Dendritic cell treated with granulocyte-macrophage colony-stimulating factor and Interleukin-4, amounts not matched to agents 40 ng/mL and 50 ng/mL, for 4 days (primary cell): ENCODE data around the gene RHBDF2.
A peak's percentile ranks its signal among the peaks of the same experiment; 100 is the strongest.

Experiments
- H3K27ac Mint-ChIP-seq: one replicate; pipeline ENCODE4 v1.8.0; 2022; ENCODE audit warnings: mild to moderate bottlenecking, mixed read lengths
- H3K27me3 Mint-ChIP-seq: one replicate; pipeline ENCODE4 v1.8.0; 2022; ENCODE audit warnings: mild to moderate bottlenecking, mixed read lengths
- H3K36me3 Mint-ChIP-seq: one replicate; pipeline ENCODE4 v1.8.0; 2022; ENCODE audit warnings: low read depth, mixed read lengths
- H3K4me1 Mint-ChIP-seq: one replicate; pipeline ENCODE4 v1.8.0; 2022; ENCODE audit warnings: low read depth, mixed read lengths
- H3K4me3 Mint-ChIP-seq: one replicate; pipeline ENCODE4 v1.8.0; 2022; ENCODE audit warnings: mild to moderate bottlenecking, moderate library complexity, mixed read lengths
- H3K9me3 Mint-ChIP-seq: one replicate; pipeline ENCODE4 v1.8.0; 2022; ENCODE audit warnings: mixed read lengths
- intact Hi-C: fragments of 100-400 bp; cut with micrococcal nuclease; formaldehyde crosslinking; loops from one replicate; pipeline ENCODE4 v1.15.0; 2022

The RHBDF2 gene

GRCh38 chr17:76496464-76496863, 4.8 kb downstream of the RHBDF2 start:
- no peak overlapping the region for H3K4me3 Mint-ChIP-seq
- H3K27ac Mint-ChIP-seq, result no peak overlapping the region

GRCh38 chr17:76495663-76496400, 5.4 kb downstream of the RHBDF2 start:
- Mint-ChIP-seq H3K9me3 (no peaks in the 10 kb centered on the region), H3K4me3 (no peak overlapping the region), H3K27ac (no peak overlapping the region), H3K27me3 (no peaks in the 10 kb centered on the region), H3K4me1 (peaks cover 100% of the 10 kb centered on the region), H3K36me3 (peaks cover 31% of the 10 kb centered on the region)
- intact Hi-C loops, result loop anchor here (10.0 kb wide), 1 partner anchor 111 kb away; the partner anchor contains the start of gene SPHK1

More at GRCh38 chr17:76496464-76496863, 4.8 kb downstream of the RHBDF2 start:
- H3K27me3 Mint-ChIP-seq, result no peaks in the 10 kb centered on the region
- peaks cover 32% of the 10 kb centered on the region for H3K36me3 Mint-ChIP-seq
- H3K9me3 Mint-ChIP-seq, result no peaks in the 10 kb centered on the region
- intact Hi-C loops, result loop anchor here (10.0 kb wide), 1 partner anchor 112 kb away; the partner anchor contains the start of gene SPHK1
- peaks cover 97% of the 10 kb centered on the region for H3K4me1 Mint-ChIP-seq

- Mint-ChIP-seq H3K4me1 (peaks cover 92% of the 10 kb centered on the region), H3K27ac (peak overlapping the region; percentile 91), H3K9me3 (no peaks in the 10 kb centered on the region), H3K4me3 (peak overlapping the region; percentile 53), H3K36me3 (peaks cover 25% of the 10 kb centered on the region), H3K27me3 (no peaks in the 10 kb centered on the region)
- intact Hi-C loops, result loop anchor here (10.0 kb wide), 1 partner anchor 109 kb away; the partner anchor contains the start of gene SPHK1
These were observed 7.6 kb downstream of the RHBDF2 start for GRCh38 chr17:76493505-76494167.

- Mint-ChIP-seq H3K4me3 (peak overlapping the region; percentile 53), H3K36me3 (peaks cover 21% of the 10 kb centered on the region), H3K27ac (peak overlapping the region; percentile 91), H3K4me1 (peaks cover 87% of the 10 kb centered on the region), H3K9me3 (no peaks in the 10 kb centered on the region), H3K27me3 (no peaks in the 10 kb centered on the region)
- intact Hi-C loops, result loop anchor here (1.0 to 10.0 kb wide), 2 partner anchors 8 to 108 kb away; partner anchors contain the start of genes RHBDF2 and SPHK1
These were observed 8.2 kb downstream of the RHBDF2 start for GRCh38 chr17:76492989-76493501.

- H3K27ac Mint-ChIP-seq, result peak overlapping the region; percentile 91
- H3K4me1 Mint-ChIP-seq, result peaks cover 86% of the 10 kb centered on the region
- peak overlapping the region; percentile 53 for H3K4me3 Mint-ChIP-seq
- intact Hi-C loops, result loop anchor here (1.0 to 10.0 kb wide), 2 partner anchors 9 to 108 kb away; partner anchors contain the start of genes RHBDF2 and SPHK1
- H3K27me3 Mint-ChIP-seq, result no peaks in the 10 kb centered on the region
- H3K9me3 Mint-ChIP-seq, result no peaks in the 10 kb centered on the region
- peaks cover 21% of the 10 kb centered on the region for H3K36me3 Mint-ChIP-seq
These were observed 8.9 kb downstream of the RHBDF2 start for GRCh38 chr17:76492123-76492988.

- Mint-ChIP-seq H3K36me3 (peaks cover 15% of the 10 kb centered on the region), H3K27ac (peak overlapping the region; percentile 91), H3K9me3 (no peaks in the 10 kb centered on the region), H3K4me1 (peaks cover 78% of the 10 kb centered on the region), H3K27me3 (no peaks in the 10 kb centered on the region), H3K4me3 (peak overlapping the region; percentile 48)
- intact Hi-C loops, result loop anchor here (1.0 to 10.0 kb wide), 2 partner anchors 10 to 107 kb away; partner anchors contain the start of genes RHBDF2 and SPHK1
These were observed 9.7 kb downstream of the RHBDF2 start for GRCh38 chr17:76491271-76492122.

GRCh38 chr17:76490112-76490710, 11.0 kb downstream of the RHBDF2 start:
- Mint-ChIP-seq H3K27ac (peak overlapping the region; percentile 91), H3K4me3 (no peak overlapping the region), H3K4me1 (peaks cover 75% of the 10 kb centered on the region), H3K27me3 (no peaks in the 10 kb centered on the region), H3K36me3 (peaks cover 9% of the 10 kb centered on the region), H3K9me3 (no peaks in the 10 kb centered on the region)
- intact Hi-C loops, result loop anchor here (10.0 kb wide), 1 partner anchor 105 kb away; the partner anchor contains the start of gene SPHK1

- Mint-ChIP-seq H3K27me3 (peaks cover 4% of the 10 kb centered on the region), H3K4me1 (peaks cover 68% of the 10 kb centered on the region), H3K9me3 (no peaks in the 10 kb centered on the region), H3K4me3 (no peak overlapping the region), H3K27ac (no peak overlapping the region), H3K36me3 (peaks cover 15% of the 10 kb centered on the region)
- intact Hi-C loops, result no loop called here
These were observed 13.6 kb downstream of the RHBDF2 start for GRCh38 chr17:76487451-76488192.

GRCh38 chr17:76485569-76485968, 15.7 kb downstream of the RHBDF2 start:
- Mint-ChIP-seq H3K9me3 (no peaks in the 10 kb centered on the region), H3K27me3 (peaks cover 4% of the 10 kb centered on the region), H3K27ac (no peak overlapping the region), H3K4me1 (peaks cover 64% of the 10 kb centered on the region), H3K36me3 (peaks cover 19% of the 10 kb centered on the region), H3K4me3 (no peak overlapping the region)
- intact Hi-C loops, result no loop called here

- Mint-ChIP-seq H3K4me1 (peaks cover 61% of the 10 kb centered on the region), H3K36me3 (peaks cover 25% of the 10 kb centered on the region), H3K9me3 (no peaks in the 10 kb centered on the region), H3K4me3 (no peak overlapping the region), H3K27ac (peak overlapping the region; percentile 10), H3K27me3 (peaks cover 4% of the 10 kb centered on the region)
- intact Hi-C loops, result no loop called here
These were observed 16.9 kb downstream of the RHBDF2 start for GRCh38 chr17:76484228-76484725.

GRCh38 chr17:76481071-76481655, 20.1 kb downstream of the RHBDF2 start:
- peak overlapping the region; percentile 58 for H3K27ac Mint-ChIP-seq
- H3K9me3 Mint-ChIP-seq, result no peaks in the 10 kb centered on the region
- peaks cover 47% of the 10 kb centered on the region for H3K36me3 Mint-ChIP-seq
- intact Hi-C loops, result no loop called here
- H3K27me3 Mint-ChIP-seq, result peaks cover 4% of the 10 kb centered on the region
- peak overlapping the region; percentile 0 for H3K4me3 Mint-ChIP-seq
- peaks cover 56% of the 10 kb centered on the region for H3K4me1 Mint-ChIP-seq
